ENCODE measurements around the gene KCNIP3.

The KCNIP3 gene

GRCh38 chr2:95375532-95376150 lies 78.5 kb downstream of the KCNIP3 start:
- Histone ChIP-seq H3K27ac (ENCODE audit: extremely low read depth, low read depth, low read length) (no peak overlapping the region), H3K36me3 (ENCODE audit: control insufficient read depth in 2 of 2, insufficient read depth in 1 of 2, low read length in 2 of 2) (no peaks in the 10 kb centered on the region), H3K9me3 (ENCODE audit: control insufficient read depth, insufficient read depth, low read depth, low read length) (no peaks in the 10 kb centered on the region), H3K4me3 (ENCODE audit: low read depth, low read length) (no peak overlapping the region), H3K4me1 (ENCODE audit: control insufficient read depth, insufficient read depth, low read length) (no peaks in the 10 kb centered on the region)
- ChIA-PET CTCF (interaction anchor here (0.5 to 1.2 kb wide), 2 partner anchors 14 to 125 kb away, joined by 3 read pairs; no protein-coding TSS in a partner anchor), POLR2A (no interaction called here)
- TF ChIP-seq ZNF2 (tag by site-specific recombination; IDR thresholded peaks at IDR 0.05): no peak
- no peak for TF ChIP-seq ZNF530 (tag by site-specific recombination; IDR thresholded peaks at IDR 0.05; ENCODE audit: low read depth)
- TF ChIP-seq HOXA7 (CRISPR knock-in tag; IDR thresholded peaks at IDR 0.05; ENCODE audit: borderline replicate concordance): no peak

GRCh38 chr2:95376311-95377215 lies 79.4 kb downstream of the KCNIP3 start:
- Histone ChIP-seq H3K4me3 (ENCODE audit: low read depth, low read length) (no peak overlapping the region), H3K4me1 (ENCODE audit: control insufficient read depth, insufficient read depth, low read length) (no peaks in the 10 kb centered on the region), H3K36me3 (ENCODE audit: control insufficient read depth in 2 of 2, insufficient read depth in 1 of 2, low read length in 2 of 2) (no peaks in the 10 kb centered on the region), H3K27ac (ENCODE audit: extremely low read depth, low read depth, low read length) (no peak overlapping the region), H3K9me3 (ENCODE audit: control insufficient read depth, insufficient read depth, low read depth, low read length) (no peaks in the 10 kb centered on the region)
- ChIA-PET POLR2A (no interaction called here), CTCF (interaction anchor here (0.5 kb wide), 1 partner anchor 124 kb away, joined by 3 read pairs; no protein-coding TSS in a partner anchor)
- TF ChIP-seq ZSCAN23 (tag by site-specific recombination; IDR thresholded peaks at IDR 0.05) (no peak), ZNF211 (tag by site-specific recombination; IDR thresholded peaks at IDR 0.05; ENCODE audit: low read depth) (no peak), ZNF521 (tag by site-specific recombination; IDR thresholded peaks at IDR 0.05) (no peak), ZNF664 (tag by site-specific recombination; IDR thresholded peaks at IDR 0.05) (no peak), ZNF174 (tag by site-specific recombination; IDR thresholded peaks at IDR 0.05) (no peak), ZBTB6 (tag by site-specific recombination; IDR thresholded peaks at IDR 0.05) (no peak), ZFP41 (tag by site-specific recombination; IDR thresholded peaks at IDR 0.05; ENCODE audit: borderline replicate concordance) (no peak), ATF2 (tag by site-specific recombination; IDR thresholded peaks at IDR 0.05; ENCODE audit: low read depth) (no peak), SALL2 (tag by site-specific recombination; IDR thresholded peaks at IDR 0.05; ENCODE audit: borderline replicate concordance) (no peak), ZNF362 (tag by site-specific recombination; IDR thresholded peaks at IDR 0.05) (no peak), ZNF639 (tag by site-specific recombination; IDR thresholded peaks at IDR 0.05) (no peak)
